ENCODE data around the gene MAN1C1.

The MAN1C1 gene

DNA sequence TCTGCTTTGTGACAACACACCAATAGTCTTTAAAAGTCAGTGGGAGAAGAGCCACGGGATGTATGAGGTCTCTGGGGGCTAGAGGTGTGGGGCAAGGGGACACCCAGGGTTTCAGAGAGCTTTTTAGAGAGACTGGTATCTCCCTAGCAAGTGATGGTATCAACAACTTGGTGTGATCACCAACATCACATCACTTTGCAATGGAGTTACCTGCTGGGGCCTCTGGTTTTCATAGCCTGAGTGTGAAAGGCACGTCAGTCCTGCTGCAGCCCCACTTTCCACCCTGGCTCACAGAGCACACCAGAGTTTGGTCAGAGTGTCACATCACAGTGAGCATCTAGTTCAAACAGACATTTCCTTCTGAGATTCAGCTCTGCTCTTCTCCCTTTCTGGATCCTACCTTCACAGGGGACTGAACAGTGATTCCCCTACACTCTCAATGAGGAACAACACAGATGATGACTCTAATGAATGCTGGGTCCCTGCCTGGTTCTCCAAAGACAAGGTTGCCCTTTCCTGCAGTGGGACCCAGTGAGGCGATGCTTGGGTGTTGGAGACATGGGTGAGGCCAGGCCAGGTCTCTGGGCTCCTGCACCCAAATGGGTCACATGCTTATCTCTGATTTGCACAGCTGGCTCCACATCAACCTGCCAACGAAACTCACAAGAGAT, 2.0 kb upstream of the MAN1C1 start:
- DNase-seq: no peak

GRCh38 chr1:25615172-25615541, 1.4 kb upstream of the MAN1C1 start:
- no peak for DNase-seq

DNA sequence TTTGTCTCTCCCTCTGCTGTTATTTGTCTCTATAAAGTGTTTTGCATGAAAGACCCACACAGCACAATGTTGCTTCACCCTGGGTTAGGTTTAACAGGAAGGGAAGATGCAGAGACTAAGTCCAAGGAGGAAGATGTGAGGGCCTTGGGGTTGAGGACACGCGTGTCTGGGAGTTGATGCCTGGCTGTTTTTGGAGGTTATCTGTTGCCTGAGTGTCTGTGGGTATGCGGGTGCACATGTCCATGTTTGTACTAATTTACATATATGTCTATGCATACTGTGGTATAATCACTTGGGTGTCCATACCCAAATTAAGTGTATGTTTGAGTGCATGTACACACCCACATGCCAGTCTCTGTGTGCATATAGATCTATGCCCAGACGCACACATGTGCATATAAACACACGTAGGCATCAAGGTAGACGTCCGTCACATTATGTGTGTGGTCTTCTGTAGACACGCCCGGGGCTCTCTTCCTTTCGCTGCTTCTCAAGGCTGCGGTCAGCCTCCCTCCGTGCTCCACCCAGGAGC, 962 bp upstream of the MAN1C1 start:
- no peak for DNase-seq

GRCh38 chr1:25616987-25617624, 515 bp downstream of the MAN1C1 start:
- DNase-seq: no peak

- DNase-seq: peak in 1 of 2 donors; percentile 52
These were observed 1.2 kb downstream of the MAN1C1 start for GRCh38 chr1:25617625-25618432.

DNA sequence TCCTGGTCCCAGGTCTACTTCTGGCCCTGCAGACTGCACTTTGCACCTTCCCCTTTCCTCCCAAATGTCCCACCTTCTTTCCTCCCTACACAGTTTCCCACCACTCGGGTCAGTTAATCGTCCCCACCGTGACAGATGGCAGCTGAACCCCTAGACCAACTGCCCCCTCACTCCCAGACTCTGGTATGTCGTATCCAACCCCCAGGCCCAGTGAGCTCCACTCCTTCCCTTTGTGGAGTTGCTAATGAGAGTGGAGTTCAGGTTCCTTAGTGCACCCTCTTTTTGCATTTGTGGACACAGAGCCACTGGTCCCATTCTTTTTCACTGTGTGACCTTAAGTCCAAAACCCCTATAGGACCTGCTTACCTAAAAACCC, 1.8 kb downstream of the MAN1C1 start:
- no peak for DNase-seq

GRCh38 chr1:25619101-25619890, 2.7 kb downstream of the MAN1C1 start:
- DNase-seq: no peak

DNA sequence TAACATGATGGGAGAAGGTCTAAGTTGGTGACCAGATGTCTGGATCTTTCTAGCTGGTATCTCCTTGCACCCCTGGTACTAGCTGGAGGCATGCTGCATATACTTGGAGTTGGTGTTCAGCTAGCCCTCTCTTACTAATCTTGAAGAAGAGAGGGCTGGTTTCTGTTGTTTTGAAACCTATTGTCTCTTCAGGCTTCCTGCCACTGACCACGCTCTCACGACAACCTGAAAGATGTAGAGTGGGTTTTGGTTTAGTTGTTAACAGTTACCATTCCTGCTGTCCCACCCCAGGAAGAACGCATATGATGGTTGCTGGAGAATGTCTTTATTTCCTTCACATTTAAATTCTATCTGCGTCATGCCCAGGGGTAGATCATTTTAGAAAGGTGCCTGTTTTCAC, 3.6 kb downstream of the MAN1C1 start:
- no peak for DNase-seq

DNA sequence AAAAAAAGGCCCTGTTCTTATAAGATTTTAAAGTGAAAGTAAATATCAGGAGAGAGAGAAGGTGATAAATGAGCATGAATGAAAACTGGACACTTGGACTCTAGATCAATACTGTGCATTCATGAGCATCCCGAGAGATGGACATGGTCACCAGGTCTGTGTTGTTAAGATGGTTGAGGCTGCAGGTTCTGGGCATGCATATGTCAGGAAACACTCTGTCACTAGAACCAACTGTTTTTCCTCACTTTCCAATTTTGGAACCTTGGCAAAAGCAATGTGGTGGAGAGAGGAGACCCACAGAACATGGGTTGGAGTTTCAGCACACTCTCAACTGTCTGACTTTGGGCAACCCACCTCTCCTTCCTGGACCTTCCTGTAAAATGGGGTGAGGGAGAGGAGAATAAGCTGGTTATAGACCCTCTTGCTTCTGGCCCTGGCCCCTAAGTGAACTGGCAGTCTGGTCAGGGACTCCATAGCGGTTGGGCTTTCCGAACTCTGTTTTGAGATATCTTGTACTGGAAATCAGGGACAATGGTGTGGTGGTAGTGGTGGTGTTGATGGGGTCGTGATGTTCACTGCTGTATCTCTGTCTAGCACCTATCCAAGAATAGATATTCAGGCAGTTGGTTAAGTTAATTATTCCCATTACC, 4.2 kb downstream of the MAN1C1 start:
- DNase-seq: no peak

- no peak for DNase-seq
These were observed 5.3 kb downstream of the MAN1C1 start for GRCh38 chr1:25621876-25622275.

DNA sequence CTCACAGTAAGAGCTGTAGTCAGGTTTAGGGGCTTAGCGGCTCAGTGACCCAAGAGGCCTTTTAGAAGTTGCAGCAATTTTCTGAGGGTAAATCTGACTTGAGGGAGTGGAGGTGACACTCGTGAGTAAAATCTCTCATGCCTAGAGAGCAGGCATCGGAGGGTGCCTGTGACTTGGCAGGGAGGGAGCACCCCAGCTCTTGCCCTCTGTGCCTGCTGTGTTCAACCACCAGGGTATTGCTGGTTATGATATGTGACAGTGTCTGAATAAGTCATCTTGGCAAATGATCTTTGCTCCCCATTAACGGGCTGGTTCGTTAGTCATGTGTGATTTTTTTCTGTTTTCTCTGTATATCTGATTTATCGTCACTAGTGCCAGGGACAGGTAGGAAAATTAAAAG, 5.9 kb downstream of the MAN1C1 start:
- no peak for DNase-seq

DNA sequence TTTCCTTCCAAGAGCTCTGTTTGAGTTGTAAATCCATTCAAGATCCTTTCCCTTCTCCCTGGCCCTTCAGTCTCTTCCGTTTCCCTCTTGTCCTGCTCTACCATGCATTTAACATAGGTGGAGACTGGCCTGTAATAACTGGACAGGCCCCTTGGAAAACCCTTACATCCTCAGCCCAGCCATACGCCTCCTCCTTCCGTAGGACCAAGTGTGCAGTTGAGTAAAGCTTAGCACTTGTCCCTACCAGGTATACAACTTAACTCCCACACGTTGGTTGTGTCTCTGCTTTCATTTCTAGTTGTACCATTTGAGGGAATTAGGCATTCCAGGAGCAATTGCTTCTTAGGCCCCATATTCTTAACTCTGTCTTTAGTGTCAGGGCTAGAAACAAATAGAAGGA, 6.4 kb downstream of the MAN1C1 start:
- no peak for DNase-seq

DNA sequence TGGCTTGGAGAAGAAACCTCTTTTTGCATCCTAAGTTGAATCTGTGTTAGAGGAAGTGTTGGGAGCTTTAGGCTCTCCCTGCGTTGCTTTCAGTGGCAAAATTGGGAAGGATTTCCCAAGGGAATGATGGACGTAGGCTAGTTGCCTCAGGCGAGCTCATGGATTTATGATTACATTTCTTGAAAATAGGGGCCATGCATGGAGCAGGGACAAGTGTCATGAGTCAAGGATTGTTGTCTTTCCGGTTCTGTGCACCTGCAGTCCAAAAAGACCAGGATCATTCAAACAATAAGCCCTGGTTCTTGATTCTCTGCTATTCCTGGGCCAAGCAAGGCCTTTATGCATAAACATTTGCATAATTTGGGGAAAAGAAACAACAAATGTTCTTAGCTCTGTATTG, 7.1 kb downstream of the MAN1C1 start:
- DNase-seq: no peak

DNA sequence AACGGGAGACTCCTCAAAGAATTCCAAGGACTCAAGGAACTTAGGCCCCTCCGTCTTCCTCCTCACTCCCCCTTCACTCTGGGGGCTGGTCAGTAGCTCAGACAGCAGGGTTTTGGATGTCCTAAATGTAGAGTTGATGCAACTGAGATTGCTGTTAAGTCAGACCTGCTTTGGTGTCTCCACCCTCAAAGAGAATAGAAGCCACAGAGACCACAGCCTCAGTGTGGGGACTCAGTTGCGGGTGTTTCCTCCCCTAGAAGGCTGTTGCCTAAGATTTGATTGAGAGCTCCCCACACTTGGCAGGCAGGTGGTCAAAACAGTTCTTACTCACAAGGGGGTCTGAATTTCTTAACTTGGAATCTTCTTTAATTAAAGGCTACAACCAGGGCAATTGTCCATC, 7.6 kb downstream of the MAN1C1 start:
- DNase-seq: no peak

- no peak for DNase-seq
These were observed 8.0 kb downstream of the MAN1C1 start for GRCh38 chr1:25624604-25625003.

DNA sequence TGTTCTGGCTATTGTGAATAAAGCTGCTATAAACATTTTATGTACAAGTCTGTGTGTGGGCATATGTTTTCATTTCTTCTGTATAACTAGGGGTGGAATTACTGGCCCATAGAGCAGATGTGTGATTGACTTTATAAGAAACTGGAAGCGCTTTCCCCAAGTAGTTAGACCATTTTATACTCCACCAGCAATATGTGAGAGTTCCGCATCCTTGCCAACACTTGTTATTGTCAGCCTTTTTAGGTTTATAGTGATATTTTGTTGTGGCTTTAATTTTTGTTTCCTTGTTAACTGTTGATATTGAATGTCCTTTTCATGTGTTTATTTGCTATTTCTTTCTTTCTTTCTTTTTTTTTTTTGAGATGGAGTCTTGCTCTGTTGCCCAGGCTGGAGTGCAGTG, 9.4 kb downstream of the MAN1C1 start:
- DNase-seq: no peak

GRCh38 chr1:25628741-25629421, 12.3 kb downstream of the MAN1C1 start:
- no peak for DNase-seq

GRCh38 chr1:25629836-25630235, 13.2 kb downstream of the MAN1C1 start:
- no peak for DNase-seq

GRCh38 chr1:25631750-25632485, 15.3 kb downstream of the MAN1C1 start:
- no peak for DNase-seq

DNA sequence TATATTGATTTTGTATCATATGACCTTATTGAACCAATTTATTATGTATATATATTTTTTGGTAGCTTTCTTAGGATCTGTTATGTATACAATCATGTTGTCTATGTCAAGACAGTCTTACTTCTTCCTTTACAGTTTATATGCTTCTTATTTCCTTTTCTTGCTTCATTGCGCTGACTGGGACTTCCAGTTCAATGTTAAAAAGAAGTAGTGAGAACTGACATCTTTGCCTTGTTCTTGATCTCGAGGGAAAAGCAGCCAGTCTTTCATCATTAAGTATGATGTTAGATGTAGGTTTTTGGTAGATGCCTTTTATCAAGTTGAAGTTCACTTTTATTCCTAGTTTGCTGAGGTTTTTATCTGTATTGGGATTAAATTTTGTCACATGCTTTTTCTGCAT, 17.5 kb downstream of the MAN1C1 start:
- peak; percentile 11 to 47 for DNase-seq

- DNase-seq: no peak
These were observed 18.3 kb downstream of the MAN1C1 start for GRCh38 chr1:25634896-25635295.

Data from inflammatory macrophage (primary cell).